Measurements from ENCODE around the gene PPM1L.

DNA sequence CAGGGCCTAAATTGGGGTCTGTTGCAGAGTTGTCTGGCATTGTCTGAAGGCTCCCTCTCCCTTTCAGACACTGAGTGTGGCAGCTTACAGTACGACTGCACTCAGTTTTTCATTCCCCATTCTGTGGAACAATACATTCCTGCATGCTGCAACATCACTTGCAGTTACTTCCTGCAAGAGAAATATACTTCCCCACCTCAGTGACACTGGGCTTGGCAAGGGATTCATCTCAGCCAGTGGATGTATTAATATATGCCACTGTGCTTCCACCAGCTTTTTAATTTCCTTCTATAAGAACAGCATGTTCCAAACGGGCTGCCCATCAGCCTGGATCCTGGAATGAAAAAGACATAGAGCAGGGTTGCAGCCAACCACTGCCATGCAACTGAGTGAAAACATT lies 326.0 kb downstream of the PPM1L start:
- TF ChIP-seq, protein P1, sequence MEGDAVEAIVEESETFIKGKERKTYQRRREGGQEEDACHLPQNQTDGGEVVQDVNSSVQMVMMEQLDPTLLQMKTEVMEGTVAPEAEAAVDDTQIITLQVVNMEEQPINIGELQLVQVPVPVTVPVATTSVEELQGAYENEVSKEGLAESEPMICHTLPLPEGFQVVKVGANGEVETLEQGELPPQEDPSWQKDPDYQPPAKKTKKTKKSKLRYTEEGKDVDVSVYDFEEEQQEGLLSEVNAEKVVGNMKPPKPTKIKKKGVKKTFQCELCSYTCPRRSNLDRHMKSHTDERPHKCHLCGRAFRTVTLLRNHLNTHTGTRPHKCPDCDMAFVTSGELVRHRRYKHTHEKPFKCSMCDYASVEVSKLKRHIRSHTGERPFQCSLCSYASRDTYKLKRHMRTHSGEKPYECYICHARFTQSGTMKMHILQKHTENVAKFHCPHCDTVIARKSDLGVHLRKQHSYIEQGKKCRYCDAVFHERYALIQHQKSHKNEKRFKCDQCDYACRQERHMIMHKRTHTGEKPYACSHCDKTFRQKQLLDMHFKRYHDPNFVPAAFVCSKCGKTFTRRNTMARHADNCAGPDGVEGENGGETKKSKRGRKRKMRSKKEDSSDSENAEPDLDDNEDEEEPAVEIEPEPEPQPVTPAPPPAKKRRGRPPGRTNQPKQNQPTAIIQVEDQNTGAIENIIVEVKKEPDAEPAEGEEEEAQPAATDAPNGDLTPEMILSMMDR (IDR thresholded peaks at IDR 0.05; ENCODE audit: borderline replicate concordance, extremely low read depth, low read length, poor library complexity, severe bottlenecking): no peak
- TF ChIP-seq EZH2 (IDR thresholded peaks at IDR 0.05; ENCODE audit: borderline replicate concordance, low read depth, low read length, severe bottlenecking): no peak
